GM18858 (cell line): ENCODE data around the gene RNASE11.

ENCODE experiments used
- ATAC-seq: cut with Tn5 transposase; IDR thresholded peaks from one replicate; pipeline ENCODE4 v1.9.1; 2021; ENCODE audit not compliant: unreplicated experiment

RNASE11 gene

GRCh38 chr14:20546877-20547276 is 40.9 kb downstream of the RNASE11 start:
- no peak for ATAC-seq

- no peak for ATAC-seq
Observed at GRCh38 chr14:20539906-20540305, 47.9 kb downstream of the RNASE11 start.
